Left lung (tissue), 10 donors: Measurements from ENCODE around the gene ENTR1. TPM values are rescaled to one million over a fixed set of nuclear protein-coding genes. Genes with fewer than 3 reads are reported as not detected.

ENCODE experiments used
- ATAC-seq: fragments of 200-7000 bp; cut with Tn5 transposase; one replicate; pipeline ENCODE4 v1.9.1; 2020; ENCODE audit warnings: moderate library complexity
- DNase-seq, 4 donors: peaks; one replicate each; pipeline ENCODE4 v3.0.0-alpha.2; 2013 to 2020
- H3K27ac ChIP-seq, 2 donors: fragments of 200-600 bp; sonication (generic) in 1 of 2; one replicate each; pipeline versions ENCODE4 v1.5.0 to v1.8.0; 2020 to 2021
- H3K27me3 ChIP-seq, 2 donors: fragments of 200-600 bp; sonication (generic) in 1 of 2; one replicate each; pipeline versions ENCODE4 v1.5.0 to v1.8.0; 2020 to 2021
- H3K36me3 ChIP-seq, 2 donors: fragments of 200-600 bp; sonication (generic) in 1 of 2; one replicate each; pipeline versions ENCODE4 v1.5.0 to v1.8.0; 2020 to 2021
- H3K4me1 ChIP-seq, 2 donors: fragments of 200-600 bp; one replicate each; pipeline ENCODE4 v1.8.0; 2021
- H3K4me3 ChIP-seq, 2 donors: fragments of 200-600 bp; sonication (generic) in 1 of 2; one replicate each; pipeline versions ENCODE4 v1.5.0 to v1.8.0; 2020 to 2021; ENCODE audit warnings: mild to moderate bottlenecking in 1 of 2
- H3K9me3 ChIP-seq, 2 donors: fragments of 200-600 bp; sonication (generic) in 1 of 2; one replicate each; pipeline versions ENCODE4 v1.5.0 to v1.8.0; 2020 to 2021
- intact Hi-C, 2 donors: fragments of 100-400 bp; cut with DNase I; formaldehyde crosslinking; loops; one replicate each; pipeline versions ENCODE4 v1.11.2 to v1.14.2; 2022
- polyA plus RNA-seq, 6 donors: library from polyadenylated mRNA; unstranded; fragments of 120-200 nt; gene quantifications; one replicate each; pipeline ENCODE4 v1.2.1, GENCODE V29; 2013; ENCODE audit not compliant: insufficient read length in 6 of 6
- total RNA-seq, 2 donors: library from RNA; stranded (reverse); fragmentation: NEBNext Ultra II Directional; extraction: Animal tissue kit (Norgen Biotek cat#: 25700); gene quantifications; one replicate each; pipeline ENCODE4 v1.2.1, GENCODE V29; 2021
- TF ChIP-seq, protein P1 (sequence below), 2 donors: fragments of 200-600 bp; sonication (generic) in 1 of 2; IDR thresholded peaks; one replicate each; pipeline versions ENCODE4 v1.5.0 to v1.8.0; 2021; ENCODE audit warnings: antibody characterized with exemption in 2 of 2
- donor health status: DM: no; HTN: yes; CAD: no.
- donor health status: DM: no; HTN: no; CAD: no.

Gene ENTR1
- total and polyA plus RNA-seq, 8 donors: 37.8 to 64.5 (median 51.8) TPM

DNA sequence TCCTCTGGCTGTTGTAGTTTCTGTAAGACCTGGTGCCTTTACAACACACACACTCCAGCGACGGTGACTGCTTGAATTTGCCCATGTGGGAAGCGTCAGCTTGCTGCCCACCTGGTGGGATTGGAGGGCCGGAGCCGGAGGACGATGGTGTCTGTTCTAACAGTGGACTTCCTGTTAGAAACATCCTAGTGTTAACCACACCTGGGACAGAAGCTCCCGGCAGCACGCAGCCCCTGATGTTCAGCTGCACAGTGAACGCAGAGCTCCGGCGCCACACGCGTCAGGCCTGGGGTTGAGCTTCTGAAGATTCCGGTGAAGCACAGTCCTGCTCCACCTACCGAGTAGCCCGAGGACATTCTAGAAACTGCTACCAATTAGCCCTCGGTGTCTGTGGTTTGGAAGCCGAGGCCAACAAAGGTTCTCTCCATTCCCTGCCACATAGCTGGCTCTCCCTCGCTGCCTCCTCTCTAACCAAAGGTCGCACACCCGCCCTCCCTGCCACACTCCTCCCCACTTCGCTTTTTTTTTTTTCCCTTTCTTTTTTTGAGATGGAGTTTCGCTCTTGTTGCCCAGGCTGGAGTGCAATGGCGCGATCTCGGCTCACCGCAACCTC is 14.4 kb upstream of the ENTR1 start:
- intact Hi-C loops: no loop called here
- H3K27ac ChIP-seq: no peak overlapping the region
- TF ChIP-seq, protein P1, sequence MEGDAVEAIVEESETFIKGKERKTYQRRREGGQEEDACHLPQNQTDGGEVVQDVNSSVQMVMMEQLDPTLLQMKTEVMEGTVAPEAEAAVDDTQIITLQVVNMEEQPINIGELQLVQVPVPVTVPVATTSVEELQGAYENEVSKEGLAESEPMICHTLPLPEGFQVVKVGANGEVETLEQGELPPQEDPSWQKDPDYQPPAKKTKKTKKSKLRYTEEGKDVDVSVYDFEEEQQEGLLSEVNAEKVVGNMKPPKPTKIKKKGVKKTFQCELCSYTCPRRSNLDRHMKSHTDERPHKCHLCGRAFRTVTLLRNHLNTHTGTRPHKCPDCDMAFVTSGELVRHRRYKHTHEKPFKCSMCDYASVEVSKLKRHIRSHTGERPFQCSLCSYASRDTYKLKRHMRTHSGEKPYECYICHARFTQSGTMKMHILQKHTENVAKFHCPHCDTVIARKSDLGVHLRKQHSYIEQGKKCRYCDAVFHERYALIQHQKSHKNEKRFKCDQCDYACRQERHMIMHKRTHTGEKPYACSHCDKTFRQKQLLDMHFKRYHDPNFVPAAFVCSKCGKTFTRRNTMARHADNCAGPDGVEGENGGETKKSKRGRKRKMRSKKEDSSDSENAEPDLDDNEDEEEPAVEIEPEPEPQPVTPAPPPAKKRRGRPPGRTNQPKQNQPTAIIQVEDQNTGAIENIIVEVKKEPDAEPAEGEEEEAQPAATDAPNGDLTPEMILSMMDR (IDR thresholded peaks at IDR 0.05): no peak
- H3K36me3 ChIP-seq: peaks cover 4 to 83% of the 10 kb centered on the region in 2 donors
- ATAC-seq: no peak
- H3K27me3 ChIP-seq: no peaks in the 10 kb centered on the region
- H3K4me1 ChIP-seq: no peaks in the 10 kb centered on the region
- no peak overlapping the region for H3K4me3 ChIP-seq
- no peaks in the 10 kb centered on the region for H3K9me3 ChIP-seq
- DNase-seq: peak in 1 of 4 donors; percentile 67

GRCh38 chr9:136423432-136424146 is 13.2 kb upstream of the ENTR1 start:
- ATAC-seq: no peak
- DNase-seq: no peak
- H3K4me1 ChIP-seq: no peaks in the 10 kb centered on the region
- H3K36me3 ChIP-seq: peaks cover 4 to 83% of the 10 kb centered on the region in 2 donors
- no peak overlapping the region for H3K4me3 ChIP-seq
- H3K27ac ChIP-seq: no peak overlapping the region
- TF ChIP-seq, protein P1 (IDR thresholded peaks at IDR 0.05): no peak
- intact Hi-C loops: no loop called here
- H3K27me3 ChIP-seq: no peaks in the 10 kb centered on the region
- H3K9me3 ChIP-seq: no peaks in the 10 kb centered on the region

- intact Hi-C loops: no loop called here
- Histone ChIP-seq H3K4me3 (no peak overlapping the region), H3K36me3 (peaks cover 4 to 86% of the 10 kb centered on the region in 2 donors), H3K27ac (no peak overlapping the region), H3K9me3 (no peaks in the 10 kb centered on the region), H3K27me3 (no peaks in the 10 kb centered on the region), H3K4me1 (no peaks in the 10 kb centered on the region)
- TF ChIP-seq, protein P1 (IDR thresholded peaks at IDR 0.05): no peak
- ATAC-seq (no peak), DNase-seq (no peak)
Observed at GRCh38 chr9:136422876-136423275, 12.5 kb upstream of the ENTR1 start.

DNA sequence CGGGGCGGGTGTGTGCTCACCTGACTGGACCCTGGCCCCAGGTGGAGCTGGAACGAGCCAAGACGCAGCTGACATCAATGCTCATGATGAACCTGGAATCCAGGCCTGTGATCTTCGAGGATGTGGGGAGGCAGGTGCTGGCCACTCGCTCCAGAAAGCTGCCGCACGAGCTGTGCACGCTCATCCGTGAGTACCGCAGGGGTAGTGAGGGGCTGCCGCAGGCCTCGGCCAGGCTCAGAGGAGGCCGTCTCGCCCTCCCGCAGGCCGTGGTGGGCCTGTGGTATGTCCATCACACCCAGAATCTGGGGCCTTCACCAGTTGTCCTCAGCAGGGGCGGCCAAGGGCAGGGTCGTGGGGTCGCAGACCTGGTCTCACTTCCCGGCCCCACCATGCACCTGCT is 11.4 kb upstream of the ENTR1 start:
- Histone ChIP-seq H3K27me3 (no peaks in the 10 kb centered on the region), H3K36me3 (peaks cover 4 to 93% of the 10 kb centered on the region in 2 donors), H3K27ac (no peak overlapping the region), H3K4me3 (no peak overlapping the region), H3K9me3 (no peaks in the 10 kb centered on the region), H3K4me1 (no peaks in the 10 kb centered on the region)
- no peak for DNase-seq
- no peak for ATAC-seq
- TF ChIP-seq, protein P1 (IDR thresholded peaks at IDR 0.05): no peak
- intact Hi-C loops: no loop called here

DNA sequence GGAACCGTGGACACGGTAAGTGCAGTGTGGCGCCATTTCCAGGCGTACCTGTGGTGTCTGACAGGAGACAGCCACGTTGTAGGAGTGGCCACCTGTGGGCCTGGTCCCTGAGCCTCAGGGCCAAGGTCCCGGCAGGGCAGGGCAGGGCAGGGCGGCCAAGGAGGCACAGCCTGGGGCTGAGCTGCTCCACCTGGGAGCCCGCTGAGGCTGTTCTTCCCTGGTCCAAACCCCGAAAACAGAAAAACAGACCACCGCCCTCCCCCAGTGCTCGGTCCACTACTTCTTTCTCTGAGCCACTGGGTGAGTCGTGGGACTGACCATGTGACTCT is 8.6 kb upstream of the ENTR1 start:
- no peak overlapping the region for H3K4me3 ChIP-seq
- no peak overlapping the region for H3K27ac ChIP-seq
- intact Hi-C loops: no loop called here
- no peaks in the 10 kb centered on the region for H3K9me3 ChIP-seq
- peaks cover 8 to 100% of the 10 kb centered on the region in 2 donors for H3K36me3 ChIP-seq
- no peaks in the 10 kb centered on the region for H3K27me3 ChIP-seq
- TF ChIP-seq, protein P1 (IDR thresholded peaks at IDR 0.05): no peak
- ATAC-seq: no peak
- no peak for DNase-seq
- H3K4me1 ChIP-seq: no peaks in the 10 kb centered on the region
